GM10847 (cell line): ENCODE measurements around the gene MRGPRX4.

Source experiments
- POLR2A ChIP-seq: IDR thresholded peaks from 2 replicates; pipeline ENCODE4 v1.6.1; 2011; ENCODE audit not compliant: insufficient read length; ENCODE audit errors: extremely low read depth

The MRGPRX4 gene

GRCh38 chr11:18172666-18173065 is at the start of gene MRGPRX4:
TSS of gene MRGPRX4 (plus strand) at chr11:18172837. CDS start at chr11:18173257, 420 bp downstream.
- TF ChIP-seq POLR2A = no peak

GRCh38 chr11:18132341-18132740 is 40.3 kb upstream of the MRGPRX4 start, which contains the start of gene MRGPRX3:
TSS of gene MRGPRX3 (plus strand) at chr11:18132571. CDS start at chr11:18137203, 4,632 bp downstream.
- TF ChIP-seq POLR2A = no peak

GRCh38 chr11:18135308-18135707 is 37.3 kb upstream of the MRGPRX4 start:
- no peak for TF ChIP-seq POLR2A

GRCh38 chr11:18137186-18137800 is 35.3 kb upstream of the MRGPRX4 start:
- TF ChIP-seq POLR2A = no peak

- TF ChIP-seq POLR2A = no peak
These were observed 32.5 kb upstream of the MRGPRX4 start for GRCh38 chr11:18140145-18140544.

GRCh38 chr11:18144243-18144642 is 28.4 kb upstream of the MRGPRX4 start:
- TF ChIP-seq POLR2A = no peak

GRCh38 chr11:18145025-18145424 is 27.6 kb upstream of the MRGPRX4 start:
- TF ChIP-seq POLR2A = no peak

- TF ChIP-seq POLR2A = no peak
These were observed 26.8 kb upstream of the MRGPRX4 start for GRCh38 chr11:18145837-18146236.

GRCh38 chr11:18151581-18151980 is 21.1 kb upstream of the MRGPRX4 start:
- TF ChIP-seq POLR2A = no peak

- TF ChIP-seq POLR2A = no peak
These were observed 4.3 kb upstream of the MRGPRX4 start for GRCh38 chr11:18168372-18168771.

GRCh38 chr11:18171377-18172000 is 1.1 kb upstream of the MRGPRX4 start:
- no peak for TF ChIP-seq POLR2A

- no peak for TF ChIP-seq POLR2A
These were observed 709 bp downstream of the MRGPRX4 start for GRCh38 chr11:18173225-18173866.

GRCh38 chr11:18188796-18189195 is 16.2 kb downstream of the MRGPRX4 start:
- TF ChIP-seq POLR2A = no peak

- no peak for TF ChIP-seq POLR2A
These were observed 18.7 kb downstream of the MRGPRX4 start for GRCh38 chr11:18191376-18191775.

- no peak for TF ChIP-seq POLR2A
These were observed 20.4 kb downstream of the MRGPRX4 start for GRCh38 chr11:18193010-18193409.

GRCh38 chr11:18196532-18196931 is 23.9 kb downstream of the MRGPRX4 start:
- no peak for TF ChIP-seq POLR2A

GRCh38 chr11:18203723-18204122 is 31.1 kb downstream of the MRGPRX4 start:
- no peak for TF ChIP-seq POLR2A

GRCh38 chr11:18204220-18204619 is 31.6 kb downstream of the MRGPRX4 start:
- TF ChIP-seq POLR2A = no peak
